AG09309 (cell line): Measurements from ENCODE around the gene LRRC61.

ENCODE experiments used
- DNase-seq: peaks from one replicate; pipeline ENCODE4 v3.0.0-alpha.2; 2010; ENCODE audit warnings: low read depth
- H3K4me3 ChIP-seq: 2 replicates; pipeline ENCODE4 v1.5.1; 2011; ENCODE audit warnings: mild to moderate bottlenecking, low read depth, low read length, moderate library complexity; ENCODE audit not compliant: control insufficient read depth
- TF ChIP-seq, protein P1 (sequence below): IDR thresholded peaks from 2 replicates; pipeline ENCODE4 v1.5.1; 2011; ENCODE audit warnings: mild to moderate bottlenecking, low read depth, low read length, inconsistent platforms; ENCODE audit not compliant: insufficient read depth, control insufficient read depth; ENCODE audit errors: missing control alignments

The LRRC61 gene

DNA sequence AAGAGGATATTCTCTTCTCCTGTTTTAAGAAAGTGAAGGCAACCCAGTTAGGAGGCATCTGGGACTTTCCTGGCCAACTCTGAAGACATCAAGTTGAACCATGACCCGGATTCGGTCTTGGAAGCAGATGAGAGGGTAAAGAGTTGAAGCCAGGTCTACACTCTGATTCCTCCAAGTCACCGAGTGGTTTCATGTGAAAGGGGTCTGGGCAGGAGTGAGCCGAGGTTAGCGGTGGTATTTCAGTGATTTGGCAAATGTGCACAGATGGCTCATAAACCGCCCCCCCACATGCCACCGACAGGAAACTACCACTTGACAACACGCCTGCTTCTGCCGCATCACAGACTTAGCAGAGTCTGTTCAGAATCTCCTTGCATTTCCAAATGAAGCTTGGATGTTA lies 34.1 kb downstream of the LRRC61 start:
- H3K4me3 ChIP-seq, result no peak overlapping the region
- DNase-seq, result no peak
- TF ChIP-seq, protein P1, sequence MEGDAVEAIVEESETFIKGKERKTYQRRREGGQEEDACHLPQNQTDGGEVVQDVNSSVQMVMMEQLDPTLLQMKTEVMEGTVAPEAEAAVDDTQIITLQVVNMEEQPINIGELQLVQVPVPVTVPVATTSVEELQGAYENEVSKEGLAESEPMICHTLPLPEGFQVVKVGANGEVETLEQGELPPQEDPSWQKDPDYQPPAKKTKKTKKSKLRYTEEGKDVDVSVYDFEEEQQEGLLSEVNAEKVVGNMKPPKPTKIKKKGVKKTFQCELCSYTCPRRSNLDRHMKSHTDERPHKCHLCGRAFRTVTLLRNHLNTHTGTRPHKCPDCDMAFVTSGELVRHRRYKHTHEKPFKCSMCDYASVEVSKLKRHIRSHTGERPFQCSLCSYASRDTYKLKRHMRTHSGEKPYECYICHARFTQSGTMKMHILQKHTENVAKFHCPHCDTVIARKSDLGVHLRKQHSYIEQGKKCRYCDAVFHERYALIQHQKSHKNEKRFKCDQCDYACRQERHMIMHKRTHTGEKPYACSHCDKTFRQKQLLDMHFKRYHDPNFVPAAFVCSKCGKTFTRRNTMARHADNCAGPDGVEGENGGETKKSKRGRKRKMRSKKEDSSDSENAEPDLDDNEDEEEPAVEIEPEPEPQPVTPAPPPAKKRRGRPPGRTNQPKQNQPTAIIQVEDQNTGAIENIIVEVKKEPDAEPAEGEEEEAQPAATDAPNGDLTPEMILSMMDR, result no peak

DNA sequence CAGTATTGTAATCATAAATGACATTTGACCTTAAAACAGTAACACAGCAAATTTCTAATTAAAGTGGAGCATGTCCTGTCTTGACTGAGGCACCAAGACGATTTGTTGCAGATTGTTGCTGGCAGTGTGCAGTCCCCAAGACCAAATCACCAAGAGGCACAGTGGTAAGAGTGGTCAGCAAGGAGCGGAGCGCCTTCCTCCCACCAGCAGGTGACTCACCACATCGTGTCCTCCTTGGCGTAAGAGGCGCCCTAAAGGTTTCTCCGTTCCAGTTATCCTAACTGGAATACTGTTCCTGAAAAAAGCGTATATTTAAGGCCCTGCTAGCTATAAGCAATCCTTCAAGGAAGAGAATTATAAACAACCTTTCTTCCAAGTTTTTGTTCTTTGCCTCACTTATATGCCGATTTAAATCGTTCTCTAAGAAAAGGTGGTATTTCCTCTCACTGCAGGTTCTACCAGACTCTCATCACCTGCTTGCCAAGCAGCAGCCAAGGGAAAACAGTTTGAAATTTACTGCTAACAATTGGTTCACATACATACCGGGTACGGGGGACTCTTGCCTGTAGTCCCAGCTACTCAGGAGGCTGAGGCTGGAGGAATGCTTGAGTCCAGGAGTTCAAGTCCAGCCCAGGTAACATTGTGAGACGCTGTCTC lies 34.7 kb downstream of the LRRC61 start:
- TF ChIP-seq, protein P1, result no peak
- no peak overlapping the region for H3K4me3 ChIP-seq
- no peak for DNase-seq

DNA sequence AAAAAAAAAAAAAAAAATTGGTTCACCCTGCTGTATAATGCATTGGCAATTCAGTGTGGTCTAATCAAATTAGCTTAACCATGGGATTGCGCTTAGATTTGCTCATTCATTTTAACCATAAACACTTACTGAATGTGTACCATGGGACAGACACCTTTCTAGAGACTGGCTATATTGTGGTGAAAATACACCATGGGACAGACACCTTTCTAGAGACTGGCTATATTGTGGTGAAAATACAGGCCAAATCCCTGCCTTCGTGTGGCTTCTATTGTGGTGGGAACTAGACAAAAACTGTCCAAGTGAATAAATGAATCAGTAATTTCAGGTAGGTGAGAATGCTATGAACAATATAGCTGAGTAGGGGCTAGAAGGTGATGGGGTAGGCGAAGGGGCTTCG lies 35.3 kb downstream of the LRRC61 start:
- no peak for DNase-seq
- no peak overlapping the region for H3K4me3 ChIP-seq
- TF ChIP-seq, protein P1, result no peak

DNA sequence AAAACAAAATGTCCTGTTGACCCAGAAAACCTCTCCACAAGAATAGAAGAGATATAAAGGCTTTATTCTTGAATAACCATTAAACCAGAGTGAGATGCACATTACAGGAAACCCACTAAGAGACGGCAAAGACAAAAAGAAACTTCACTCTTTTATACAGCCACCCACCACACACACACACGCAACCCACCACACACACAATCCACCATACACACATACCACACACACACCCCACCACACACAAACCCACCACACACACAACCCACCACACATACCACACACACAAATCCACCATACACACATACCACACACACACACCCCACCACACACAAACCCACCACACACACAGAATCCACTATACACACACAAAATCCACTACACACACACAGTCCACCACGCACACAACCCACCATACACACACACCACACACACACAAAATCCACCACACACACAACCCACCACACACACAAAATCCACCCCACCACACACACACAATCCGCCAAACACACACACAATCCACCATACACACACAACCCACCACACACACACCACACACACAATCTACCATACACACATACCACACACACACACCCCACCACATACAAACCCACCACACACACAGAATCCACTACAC lies 36.0 kb downstream of the LRRC61 start:
- H3K4me3 ChIP-seq, result no peak overlapping the region
- TF ChIP-seq, protein P1, result no peak
- DNase-seq, result no peak

DNA sequence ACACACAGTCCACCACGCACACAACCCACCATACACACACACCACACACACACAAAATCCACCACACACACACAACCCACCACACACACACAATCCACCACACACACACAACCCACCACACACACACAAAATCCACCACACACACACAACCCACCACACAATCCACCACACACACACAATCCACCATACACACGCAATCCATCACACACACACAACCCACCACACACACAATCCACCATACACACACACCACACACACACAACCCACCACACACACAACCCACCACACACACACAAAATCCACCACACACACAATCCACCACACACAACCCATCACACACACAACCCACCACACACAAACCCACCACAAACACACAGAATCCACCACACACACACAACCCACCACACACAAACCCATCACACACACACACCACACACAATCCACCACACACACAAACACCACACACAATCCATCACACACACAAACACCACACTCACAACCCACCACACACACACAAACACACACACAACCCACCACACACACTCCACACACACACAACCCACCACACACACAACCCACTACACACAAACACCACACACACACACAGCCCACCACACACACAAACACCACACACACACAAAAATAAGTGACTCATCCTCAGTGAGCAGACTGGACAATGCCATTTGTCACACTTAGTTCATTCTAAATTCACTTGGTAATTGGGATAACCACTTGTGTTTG lies 36.6 kb downstream of the LRRC61 start:
- TF ChIP-seq, protein P1, result no peak
- DNase-seq, result no peak
- H3K4me3 ChIP-seq, result no peak overlapping the region

DNA sequence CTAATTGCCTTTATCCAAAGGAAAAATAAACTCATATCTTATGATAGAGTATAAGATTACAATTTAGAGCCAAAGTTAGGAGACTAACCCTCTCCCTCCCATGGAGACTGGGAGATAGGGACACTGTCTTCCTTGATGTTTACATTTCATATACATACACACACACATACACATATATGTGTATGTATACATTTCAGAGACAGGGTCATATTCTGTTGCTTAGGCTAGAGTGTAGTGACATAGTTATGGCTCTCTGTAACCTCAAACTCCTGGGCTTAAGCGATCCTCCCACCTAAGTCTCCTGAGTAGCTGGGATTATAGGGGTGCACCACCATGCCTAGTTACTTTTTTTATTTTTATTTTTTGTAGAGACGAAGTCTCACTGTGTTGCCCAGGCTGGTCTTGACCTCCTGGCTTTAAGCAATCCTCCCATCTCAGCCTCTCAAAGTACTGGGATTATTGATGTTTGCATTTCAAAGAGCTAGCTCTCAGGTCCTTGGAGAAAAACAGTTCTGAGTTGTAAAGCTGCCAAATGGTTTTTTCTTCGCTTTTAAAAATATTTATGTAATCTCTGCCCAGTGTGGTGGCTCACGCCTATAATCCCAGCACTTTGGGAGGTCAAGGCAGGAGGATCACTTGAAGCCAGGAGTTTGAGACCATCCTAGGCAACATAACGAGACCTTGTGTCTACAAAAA lies 37.4 kb downstream of the LRRC61 start:
- H3K4me3 ChIP-seq, result no peak overlapping the region
- no peak for DNase-seq
- TF ChIP-seq, protein P1, result no peak
